HepG2 (cell line): Measurements from ENCODE around the gene TGM1. TPM values are rescaled to one million over a fixed set of nuclear protein-coding genes. Genes with fewer than 3 reads are reported as not detected.

Source experiments
- ARID4A ChIP-seq: sonication (generic); formaldehyde crosslinking; IDR thresholded peaks from 2 replicates; pipeline ENCODE4 v1.5.0; 2020; ENCODE audit warnings: mild to moderate bottlenecking, missing genetic modification reagents, borderline replicate concordance
- CEBPB ChIP-seq: IDR thresholded peaks from 2 replicates; pipeline ENCODE4 v1.6.1; 2011; ENCODE audit warnings: low read depth, low read length, improper control_type of control experiment, borderline replicate concordance
- DDIT3 ChIP-seq: sonication (generic); formaldehyde crosslinking; IDR thresholded peaks from 2 replicates; pipeline ENCODE4 v1.4.0; 2020; ENCODE audit warnings: mild to moderate bottlenecking, missing genetic modification reagents
- DMAP1 ChIP-seq: IDR thresholded peaks from 2 replicates; pipeline ENCODE4 v1.6.1; 2016
- DNMT3B ChIP-seq: conservative IDR thresholded peaks from 2 replicates; pipeline ENCODE4 v1.6.1; 2016; ENCODE audit warnings: missing biosample characterization, control low read depth
- ERF ChIP-seq: IDR thresholded peaks from 2 replicates; pipeline ENCODE4 v1.6.1; 2018; ENCODE audit warnings: missing biosample characterization, missing genetic modification reagents
- GMEB2 ChIP-seq: IDR thresholded peaks from 2 replicates; pipeline ENCODE4 v1.6.1; 2016; ENCODE audit warnings: missing biosample characterization, missing genetic modification reagents, low read depth
- HNRNPL ChIP-seq: fragments of 200-400 bp; formaldehyde crosslinking; IDR thresholded peaks from 2 replicates; pipeline ENCODE4 v1.6.1; 2017; ENCODE audit warnings: mild to moderate bottlenecking, low read depth, low read length
- KDM5B ChIP-seq: sonication (generic); formaldehyde crosslinking; IDR thresholded peaks from 2 replicates; pipeline ENCODE4 v1.4.0; 2020; ENCODE audit warnings: missing genetic modification reagents, mild to moderate bottlenecking, borderline replicate concordance
- RBM22 ChIP-seq: fragments of 200-400 bp; formaldehyde crosslinking; optimal IDR thresholded peaks from 2 replicates; pipeline ENCODE3; 2017; ENCODE audit warnings: mild to moderate bottlenecking, low read length, moderate library complexity
- SATB2 ChIP-seq: sonication (generic); formaldehyde crosslinking; IDR thresholded peaks from 2 replicates; pipeline ENCODE4 v1.5.0; 2020; ENCODE audit warnings: missing genetic modification reagents
- SMAD3 ChIP-seq: sonication (generic); formaldehyde crosslinking; IDR thresholded peaks from 2 replicates; pipeline ENCODE4 v1.4.0; 2020; ENCODE audit warnings: missing genetic modification reagents
- TGIF2 ChIP-seq: IDR thresholded peaks from 2 replicates; pipeline ENCODE4 v1.6.1; 2016; ENCODE audit warnings: control low read depth, missing compliant biosample characterization
- ZBTB7A ChIP-seq: sonication (generic); formaldehyde crosslinking; IDR thresholded peaks from 2 replicates; pipeline ENCODE4 v1.8.0; 2022; ENCODE audit warnings: mild to moderate bottlenecking, missing genetic modification reagents
- ZFP41 ChIP-seq: sonication (generic); formaldehyde crosslinking; IDR thresholded peaks from 2 replicates; pipeline ENCODE4 v1.4.0; 2020; ENCODE audit warnings: mild to moderate bottlenecking, missing genetic modification reagents, borderline replicate concordance
- ZNF138 ChIP-seq: sonication (generic); formaldehyde crosslinking; IDR thresholded peaks from 2 replicates; pipeline ENCODE4 v1.5.0; 2020; ENCODE audit warnings: mild to moderate bottlenecking, low read depth, missing genetic modification reagents
- ZNF335 ChIP-seq: sonication (generic); formaldehyde crosslinking; IDR thresholded peaks from 2 replicates; pipeline ENCODE4 v1.4.0; 2020; ENCODE audit warnings: missing genetic modification reagents
- ZNF564 ChIP-seq: sonication (generic); formaldehyde crosslinking; IDR thresholded peaks from 2 replicates; pipeline ENCODE4 v1.8.1; 2023; ENCODE audit warnings: mild to moderate bottlenecking, missing genetic modification reagents
- ZNF597 ChIP-seq: sonication (generic); formaldehyde crosslinking; IDR thresholded peaks from 2 replicates; pipeline ENCODE4 v1.5.0; 2020; ENCODE audit warnings: missing genetic modification reagents
- ZNF740 ChIP-seq: sonication (generic); formaldehyde crosslinking; IDR thresholded peaks from 2 replicates; pipeline ENCODE4 v1.4.0; 2020; ENCODE audit warnings: missing genetic modification reagents
- ZNF766 ChIP-seq: sonication (generic); formaldehyde crosslinking; IDR thresholded peaks from 2 replicates; pipeline ENCODE4 v1.5.0; 2020; ENCODE audit warnings: missing genetic modification reagents, borderline replicate concordance
- ZSCAN31 ChIP-seq: sonication (generic); formaldehyde crosslinking; IDR thresholded peaks from 2 replicates; pipeline ENCODE4 v1.5.0; 2020; ENCODE audit warnings: low read depth, mild to moderate bottlenecking, missing genetic modification reagents
- polyA plus RNA-seq, 8 experiments: library from polyadenylated mRNA; depleted of rRNA in 3 of 8; stranded (reverse) in 7 of 8; unstranded in 1 of 8; fragments of >200 nt; fragmentation: Illumina TruSeq in 4 of 8; extraction: Trizol in 4 of 8; gene quantifications; 2 replicates each; pipeline versions ENCODE4 v1.2.1 to v1.2.3, GENCODE V29; 2011 to 2016; ENCODE audit warnings: low read depth in 4 of 8, missing spikeins in 1 of 8, mixed read lengths in 1 of 8; ENCODE audit not compliant: insufficient read depth in 1 of 8
- total RNA-seq, 5 experiments: library from RNA; depleted of rRNA; stranded (reverse); fragments of >200 nt; fragmentation: Illumina TruSeq; extraction: Trizol; gene quantifications; 2 replicates each; pipeline ENCODE4 v1.2.3, GENCODE V29; 2016; ENCODE audit warnings: low read depth in 1 of 5

The TGM1 gene
- total and polyA plus RNA-seq, 2 of the 13 experiments (the other 11 are each of a cell fraction or from before 2014, with no cell fraction given): 3.2 to 10.6 TPM

GRCh38 chr14:24232121-24232644 is 30.8 kb downstream of the TGM1 start, which contains the start of gene NEDD8 (continued):
- TF ChIP-seq ZNF564 (peak; percentile 94), RBM22 (peak; percentile 35), KDM5B (peak; percentile 92), TGIF2 (peak; percentile 78; the same call in 1 of the 2 replicates), ZSCAN31 (CRISPR knock-in tag) (peak; percentile 100), CEBPB (peak; percentile 43; the same call in 1 of the 2 replicates), ZBTB7A (CRISPR knock-in tag) (peak; percentile 93), HNRNPL (0 out of 2 replicates have a peak, but pooled peaks have one; percentile 61), DMAP1 (peak; percentile 87; the same call in 1 of the 2 replicates), DNMT3B (CRISPR knock-in tag) (0 out of 2 replicates have a peak, but pooled peaks have one; percentile 72), GMEB2 (CRISPR knock-in tag) (peak; percentile 67), ZFP41 (CRISPR knock-in tag) (peak; percentile 75; the same call in 1 of the 2 replicates), ZNF766 (peak; percentile 4; the same call in 1 of the 2 replicates), DDIT3 (CRISPR knock-in tag) (no peak), ZNF597 (CRISPR knock-in tag) (peak; percentile 96), SMAD3 (CRISPR knock-in tag) (peak; percentile 88), ZNF138 (CRISPR knock-in tag) (peak; percentile 99), ZNF740 (CRISPR knock-in tag) (peak; percentile 100), ARID4A (CRISPR knock-in tag) (peak; percentile 88), ZNF335 (CRISPR knock-in tag) (peak; percentile 71), ERF (peak; percentile 67), SATB2 (CRISPR knock-in tag) (peak; percentile 87; the same call in 1 of the 2 replicates)
